HG02970 (cell line): ENCODE results near the gene DOLPP1.

Experiments
- ATAC-seq: cut with Tn5 transposase; IDR thresholded peaks from one replicate; pipeline ENCODE4 v1.9.1; 2021; ENCODE audit warnings: mild to moderate bottlenecking, moderate library complexity, moderate number of reproducible peaks; ENCODE audit not compliant: unreplicated experiment, low FRiP score

Gene DOLPP1, protein sequence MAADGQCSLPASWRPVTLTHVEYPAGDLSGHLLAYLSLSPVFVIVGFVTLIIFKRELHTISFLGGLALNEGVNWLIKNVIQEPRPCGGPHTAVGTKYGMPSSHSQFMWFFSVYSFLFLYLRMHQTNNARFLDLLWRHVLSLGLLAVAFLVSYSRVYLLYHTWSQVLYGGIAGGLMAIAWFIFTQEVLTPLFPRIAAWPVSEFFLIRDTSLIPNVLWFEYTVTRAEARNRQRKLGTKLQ

GRCh38 chr9:129080601-129081387 is at the start of gene DOLPP1:
Gene DOLPP1 (plus strand): TSS chr9:129081111. CDS start chr9:129081132, 21 bp downstream.
- ATAC-seq, result peak; percentile 94

DNA sequence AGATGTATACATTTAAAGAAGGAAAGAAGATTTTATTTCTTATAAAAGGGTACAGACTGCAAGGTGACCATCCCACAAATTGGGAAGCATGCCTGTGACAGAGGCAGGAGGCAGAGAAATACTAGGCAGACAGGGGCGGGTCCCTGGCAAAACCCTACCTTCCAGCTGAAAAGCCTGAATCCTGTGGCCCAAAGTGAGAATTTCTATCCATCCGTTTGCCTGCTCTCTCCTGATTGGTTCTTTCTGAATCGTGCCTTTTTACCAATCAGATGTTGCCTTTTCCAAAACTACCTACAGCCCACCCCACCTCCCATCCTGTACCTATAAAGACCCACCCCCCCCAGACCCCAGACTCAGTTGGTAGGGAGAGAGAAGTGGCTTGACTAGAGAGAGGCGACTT is 49.4 kb upstream of the DOLPP1 start:
- no peak for ATAC-seq

GRCh38 chr9:129032541-129033159 is 48.3 kb upstream of the DOLPP1 start:
- no peak for ATAC-seq

DNA sequence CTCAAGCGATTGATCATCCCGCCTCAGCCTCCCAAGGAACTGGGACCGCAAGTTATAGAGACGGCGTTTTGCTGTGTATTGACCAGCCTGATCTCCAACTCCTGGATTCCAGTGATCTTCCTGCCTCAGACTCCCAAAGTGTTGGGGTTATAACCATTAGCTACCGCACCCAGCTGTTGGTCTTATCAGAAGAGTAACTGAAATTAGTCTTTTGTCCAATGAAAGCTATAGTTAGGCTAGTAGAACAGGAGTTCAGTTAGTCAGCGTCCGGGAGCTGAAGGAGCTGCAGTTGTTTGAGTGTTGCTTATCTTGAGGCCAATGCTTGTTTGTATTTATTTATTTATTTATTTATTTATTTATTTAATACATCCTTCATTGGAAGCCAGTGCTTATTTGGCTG is 47.7 kb upstream of the DOLPP1 start:
- ATAC-seq, result no peak

GRCh38 chr9:129035838-129036237 is 45.1 kb upstream of the DOLPP1 start:
- ATAC-seq, result peak; percentile 13

- ATAC-seq, result peak; percentile 97
Observed at GRCh38 chr9:129036241-129036922, 44.5 kb upstream of the DOLPP1 start, which contains the start of gene MIGA2. Gene MIGA2 (plus strand): TSS chr9:129036626. CDS start chr9:129040595, 3,969 bp downstream.

GRCh38 chr9:129036923-129037766 is 43.8 kb upstream of the DOLPP1 start:
- no peak for ATAC-seq

DNA sequence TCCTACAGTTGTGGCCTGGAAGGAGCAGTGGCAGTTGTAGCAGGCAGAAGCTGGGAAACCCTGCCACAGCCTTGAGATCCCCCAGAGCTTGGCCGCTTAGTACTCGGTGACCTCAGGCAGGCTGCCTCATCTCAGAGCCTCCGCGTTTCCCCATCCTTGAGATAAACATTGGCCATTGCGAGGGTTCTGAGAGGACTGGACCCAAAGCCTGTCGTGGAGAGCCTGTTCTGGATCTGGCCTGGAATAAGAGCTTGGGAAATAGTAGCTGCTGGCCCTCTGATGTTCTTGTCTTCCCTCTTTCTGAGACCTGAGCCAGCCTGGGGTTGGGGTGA is 43.2 kb upstream of the DOLPP1 start:
- ATAC-seq, result no peak

GRCh38 chr9:129038109-129038852 is 42.6 kb upstream of the DOLPP1 start:
- no peak for ATAC-seq

DNA sequence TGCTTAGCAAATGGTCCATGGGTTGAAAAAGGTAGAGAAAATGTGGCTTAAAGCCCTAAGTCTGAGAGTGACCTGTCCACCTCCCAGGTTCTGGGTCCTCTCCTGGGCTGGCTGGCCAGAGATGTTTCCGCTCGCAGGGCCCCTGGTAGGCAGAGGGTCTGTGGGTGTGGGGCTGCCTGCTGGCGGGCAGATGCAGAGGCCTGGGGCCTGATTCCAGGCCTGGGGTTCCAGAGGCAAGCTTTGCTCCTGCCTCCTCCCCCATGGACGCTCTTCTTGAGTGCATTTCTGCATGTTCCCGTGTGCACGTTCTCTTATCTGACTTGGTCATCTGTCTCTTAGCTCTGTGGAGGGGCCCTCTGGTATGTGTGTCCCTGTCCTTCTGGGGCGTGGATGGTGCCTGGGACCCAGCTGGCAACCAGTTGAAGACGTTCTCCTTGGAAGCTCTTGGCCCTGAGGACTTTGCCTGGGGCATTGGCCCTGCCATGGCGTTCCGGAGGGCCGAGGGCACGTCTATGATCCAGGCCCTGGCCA is 40.7 kb upstream of the DOLPP1 start:
- no peak for ATAC-seq

DNA sequence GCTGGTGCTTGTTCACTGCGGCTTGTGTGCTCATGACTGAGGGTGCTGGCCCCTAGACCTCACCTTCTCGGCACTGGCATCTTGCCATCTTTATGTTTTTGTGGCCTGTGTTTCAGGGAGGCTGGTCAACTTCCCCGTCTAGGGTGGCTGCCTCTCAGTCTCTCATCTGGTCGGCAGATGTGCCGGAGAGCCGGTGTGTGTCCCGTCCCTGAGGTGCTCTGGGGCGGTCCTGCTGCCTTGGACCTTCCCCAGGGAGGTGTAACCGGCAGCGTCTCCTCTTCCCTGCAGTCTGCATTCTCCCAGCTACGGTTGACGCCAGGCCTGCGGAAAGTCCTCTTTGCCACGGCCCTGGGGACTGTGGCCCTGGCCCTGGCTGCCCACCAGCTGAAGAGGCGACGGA is 38.9 kb upstream of the DOLPP1 start:
- ATAC-seq, result no peak

DNA sequence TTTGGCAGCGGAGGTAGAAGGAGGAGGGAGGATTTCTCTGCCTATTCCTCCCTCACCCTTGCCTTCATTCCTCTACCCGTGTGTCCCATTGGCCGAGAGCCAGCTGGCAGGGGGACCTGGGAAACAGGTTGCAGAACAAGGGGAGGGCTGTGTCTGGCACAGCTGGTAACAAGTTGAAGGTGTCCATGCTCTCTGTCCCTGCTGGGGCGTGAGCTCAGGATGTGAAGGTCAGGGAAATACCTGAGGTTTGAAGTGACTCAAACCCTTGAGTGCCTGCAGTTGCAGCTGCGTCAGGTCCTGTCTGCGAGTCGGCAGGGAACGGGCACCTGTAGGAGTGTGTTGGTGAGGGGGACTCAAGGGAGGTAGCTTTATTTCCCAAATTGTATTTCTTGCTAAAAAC is 28.3 kb upstream of the DOLPP1 start:
- no peak for ATAC-seq

GRCh38 chr9:129053020-129053419 is 27.9 kb upstream of the DOLPP1 start:
- no peak for ATAC-seq

- no peak for ATAC-seq
Observed at GRCh38 chr9:129054163-129054851, 26.6 kb upstream of the DOLPP1 start.

DNA sequence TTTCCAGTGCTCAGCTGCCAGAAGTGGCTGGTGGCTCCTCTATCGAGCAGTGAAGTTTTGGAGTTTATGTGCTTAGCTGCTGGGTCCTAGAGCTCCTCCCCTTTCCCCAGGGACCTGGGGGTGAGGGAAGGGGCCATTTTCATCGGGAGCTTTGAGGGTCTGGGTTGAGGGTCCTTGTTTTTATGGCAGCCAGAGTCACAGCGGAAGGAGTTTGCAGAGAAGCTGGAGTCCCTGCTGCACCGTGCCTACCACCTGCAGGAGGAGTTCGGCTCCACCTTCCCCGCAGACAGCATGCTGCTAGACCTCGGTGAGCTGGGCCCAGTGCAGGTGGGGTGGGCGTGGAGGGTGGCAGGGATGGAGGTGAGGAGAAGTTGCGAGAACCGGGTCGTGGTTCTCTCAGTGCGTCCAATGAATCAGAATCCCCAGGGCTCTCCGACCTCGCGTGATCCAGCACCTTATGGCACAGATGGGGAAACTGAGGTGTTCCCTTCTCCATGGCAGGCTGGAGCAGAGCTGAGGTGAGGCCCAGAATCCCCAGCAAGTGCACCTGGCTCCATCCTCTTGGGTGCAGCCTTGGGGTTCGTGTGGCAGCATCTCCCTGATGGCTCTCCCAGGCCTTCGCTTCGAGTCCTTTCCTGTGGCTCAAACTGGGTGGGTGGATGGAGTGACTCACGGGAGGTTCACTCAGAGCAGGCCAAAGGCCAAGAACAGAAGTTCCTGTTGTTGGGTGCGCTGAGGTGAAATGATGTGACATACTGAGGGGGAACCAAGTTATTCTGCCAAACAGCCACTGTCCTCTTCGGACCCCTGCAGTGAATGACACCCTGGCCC is 21.7 kb upstream of the DOLPP1 start:
- ATAC-seq, result no peak

DNA sequence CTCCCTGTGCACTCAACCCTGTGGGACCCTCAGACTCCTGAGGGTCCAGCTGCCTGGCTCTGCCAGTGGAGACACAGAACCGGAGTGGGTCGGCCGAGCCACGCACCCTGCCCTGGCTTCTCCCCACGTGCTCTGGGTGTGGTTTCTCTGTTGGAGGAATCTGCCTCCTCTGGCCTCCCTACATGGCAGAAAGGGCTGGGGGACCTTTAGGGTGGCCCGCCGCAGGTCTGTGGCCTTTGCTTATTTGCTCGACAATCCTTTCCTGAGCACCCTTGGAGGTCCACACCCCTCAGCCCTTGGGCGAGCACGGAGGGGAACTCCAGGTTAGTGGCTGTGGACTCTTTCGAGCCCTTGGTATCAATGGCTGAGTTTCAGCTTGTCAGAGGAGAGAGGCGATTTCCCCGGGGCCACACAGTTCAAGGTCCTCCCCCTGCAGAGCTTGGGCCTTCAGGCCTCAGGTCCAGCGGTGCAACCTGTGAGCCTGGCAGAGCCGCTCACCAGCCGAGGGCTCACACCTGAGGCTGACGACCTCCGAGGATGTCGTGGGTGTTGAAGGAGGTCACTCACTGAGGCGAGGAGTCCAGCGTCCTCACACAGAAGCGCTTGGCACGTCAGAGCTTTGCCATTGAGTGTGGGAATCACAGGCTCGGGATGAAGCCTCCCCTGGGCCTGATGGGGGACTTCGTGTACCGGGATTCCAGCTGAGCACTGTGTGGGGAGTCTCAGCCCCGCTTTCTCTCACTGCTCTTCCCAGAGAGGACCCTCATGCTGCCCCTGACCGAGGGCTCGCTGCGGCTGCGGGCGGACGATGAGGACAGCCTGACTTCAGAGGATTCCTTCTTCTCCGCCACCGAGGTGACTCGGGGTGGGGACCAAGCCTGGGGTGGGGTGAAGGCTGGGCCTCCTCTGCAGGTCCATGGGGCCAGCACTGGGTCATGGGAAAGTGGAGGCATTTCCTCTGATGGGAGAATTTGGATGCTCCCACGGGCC is 20.8 kb upstream of the DOLPP1 start:
- no peak for ATAC-seq

GRCh38 chr9:129060991-129061390 is 19.9 kb upstream of the DOLPP1 start:
- ATAC-seq, result no peak
